ENCODE results near the gene UBAC1. TPM values are rescaled to one million over a fixed set of nuclear protein-coding genes. Genes with fewer than 3 reads are reported as not detected.

The UBAC1 gene
- total RNA-seq, 2 donors from 2014 or later = 47.9 to 48.4 TPM

- H3K4me3 Mint-ChIP-seq = no peak overlapping the region
Measured at GRCh38 chr9:135901826-135902225, 59.3 kb downstream of the UBAC1 start.

GRCh38 chr9:135901031-135901758, 60.0 kb downstream of the UBAC1 start:
- H3K36me3 Mint-ChIP-seq (ENCODE audit: low read depth) = peaks cover 62% of the 10 kb centered on the region
- Histone ChIP-seq H3K27ac (ENCODE audit: low read depth, low read length) (no peak overlapping the region), H3K36me3 (ENCODE audit: control insufficient read depth, insufficient read depth, low read length) (peaks cover 43% of the 10 kb centered on the region), H3K9ac (ENCODE audit: extremely low read depth, low read length, poor library complexity, severe bottlenecking) (no peak overlapping the region), H3K4me3 (ENCODE audit: low read length) (no peak overlapping the region), H3K4me1 (ENCODE audit: control insufficient read depth, insufficient read depth, low read length) (peaks cover 3% of the 10 kb centered on the region), H3K9me3 (ENCODE audit: control insufficient read depth, low read length) (peaks cover 30% of the 10 kb centered on the region), H3K27me3 (ENCODE audit: control insufficient read depth, insufficient read depth, low read length, poor library complexity, severe bottlenecking) (no peaks in the 10 kb centered on the region)
- TF ChIP-seq CTCF (conservative IDR thresholded peaks at IDR 0.05) = no peak
- H3K4me3 Mint-ChIP-seq = no peak overlapping the region
- H3K4me1 Mint-ChIP-seq = peaks cover 24% of the 10 kb centered on the region
- no peaks in the 10 kb centered on the region for H3K27me3 Mint-ChIP-seq (ENCODE audit: insufficient read depth)
- no peak for DNase-seq
- H3K9me3 Mint-ChIP-seq = peaks cover 25% of the 10 kb centered on the region
- peak overlapping the region; percentile 19 for H3K27ac Mint-ChIP-seq
- 94 to 95% methylated on average over 6 to 9 of the region's 9 CpGs for WGBS, 2 experiments (ENCODE audit: insufficient coverage in 1 of 2, insufficient read length in 1 of 2)

More at GRCh38 chr9:135901826-135902225, 59.3 kb downstream of the UBAC1 start:
- H3K27me3 ChIP-seq (ENCODE audit: control insufficient read depth, insufficient read depth, low read length, poor library complexity, severe bottlenecking) = no peaks in the 10 kb centered on the region
- no peak for DNase-seq
- H3K4me3 ChIP-seq (ENCODE audit: low read length) = no peak overlapping the region
- no peak for TF ChIP-seq CTCF (conservative IDR thresholded peaks at IDR 0.05)
- peaks cover 59% of the 10 kb centered on the region for H3K36me3 Mint-ChIP-seq (ENCODE audit: low read depth)
- 84 to 92% methylated on average over 2 of the region's 2 CpGs for WGBS, 2 experiments (ENCODE audit: insufficient coverage in 1 of 2, insufficient read length in 1 of 2)
- H3K4me1 ChIP-seq (ENCODE audit: control insufficient read depth, insufficient read depth, low read length) = peaks cover 3% of the 10 kb centered on the region
- peaks cover 24% of the 10 kb centered on the region for H3K4me1 Mint-ChIP-seq
- H3K36me3 ChIP-seq (ENCODE audit: control insufficient read depth, insufficient read depth, low read length) = peaks cover 43% of the 10 kb centered on the region
- peaks cover 25% of the 10 kb centered on the region for H3K9me3 ChIP-seq (ENCODE audit: control insufficient read depth, low read length)
- no peak overlapping the region for H3K27ac ChIP-seq (ENCODE audit: low read depth, low read length)
- H3K9me3 Mint-ChIP-seq = peaks cover 25% of the 10 kb centered on the region
- peak overlapping the region; percentile 19 for H3K27ac Mint-ChIP-seq
- H3K9ac ChIP-seq (ENCODE audit: extremely low read depth, low read length, poor library complexity, severe bottlenecking) = no peak overlapping the region
- H3K27me3 Mint-ChIP-seq (ENCODE audit: insufficient read depth) = no peaks in the 10 kb centered on the region

GRCh38 chr9:135898634-135899407, 62.4 kb downstream of the UBAC1 start:
- H3K27ac ChIP-seq (ENCODE audit: low read depth, low read length) = no peak overlapping the region
- peaks cover 3% of the 10 kb centered on the region for H3K4me1 ChIP-seq (ENCODE audit: control insufficient read depth, insufficient read depth, low read length)
- no peak for TF ChIP-seq CTCF (conservative IDR thresholded peaks at IDR 0.05)
- Mint-ChIP-seq H3K4me1 (peaks cover 13% of the 10 kb centered on the region), H3K4me3 (no peak overlapping the region), H3K27me3 (ENCODE audit: insufficient read depth) (no peaks in the 10 kb centered on the region), H3K27ac (no peak overlapping the region), H3K9me3 (peaks cover 30% of the 10 kb centered on the region), H3K36me3 (ENCODE audit: low read depth) (peaks cover 65% of the 10 kb centered on the region)
- no peak overlapping the region for H3K4me3 ChIP-seq (ENCODE audit: low read length)
- H3K9ac ChIP-seq (ENCODE audit: extremely low read depth, low read length, poor library complexity, severe bottlenecking) = no peak overlapping the region
- DNase-seq = no peak
- no peaks in the 10 kb centered on the region for H3K27me3 ChIP-seq (ENCODE audit: control insufficient read depth, insufficient read depth, low read length, poor library complexity, severe bottlenecking)
- H3K9me3 ChIP-seq (ENCODE audit: control insufficient read depth, low read length) = peaks cover 42% of the 10 kb centered on the region
- H3K36me3 ChIP-seq (ENCODE audit: control insufficient read depth, insufficient read depth, low read length) = peaks cover 34% of the 10 kb centered on the region
- WGBS, 2 experiments (ENCODE audit: insufficient coverage in 1 of 2, insufficient read length in 1 of 2) = 93 to 96% methylated on average over 5 to 11 of the region's 11 CpGs

Data from endodermal cell (in vitro differentiated cells).